ENCODE measurements around the gene CALN1. TPM values are rescaled to one million over a fixed set of nuclear protein-coding genes. Genes with fewer than 3 reads are reported as not detected.

The CALN1 gene
- total and polyA plus RNA-seq, 2 experiments from 2014 or later, result 0.23 to 0.28 TPM

- H3K4me1 ChIP-seq (ENCODE audit: insufficient read depth), result no peaks in the 10 kb centered on the region
- H3K27me3 ChIP-seq, result no peaks in the 10 kb centered on the region
- no peaks in the 10 kb centered on the region for H3K9me3 ChIP-seq (ENCODE audit: low read depth)
- 73% methylated on average over 2 of the region's 2 CpGs for WGBS (ENCODE audit: low lambda C conversion rate, missing lambda C conversion rate)
- no peaks in the 10 kb centered on the region for H4K20me1 ChIP-seq (ENCODE audit: insufficient read depth, poor library complexity, severe bottlenecking)
- no peaks in the 10 kb centered on the region for H3K79me2 ChIP-seq
- DNase-seq (ENCODE audit: low spot score), result no peak
- H2AFZ ChIP-seq, result no peak overlapping the region
- no peak overlapping the region for H3K4me3 ChIP-seq
- TF ChIP-seq EZH2 (IDR thresholded peaks at IDR 0.05; ENCODE audit: borderline replicate concordance), result no peak
- no peak for TF ChIP-seq EZH2phosphoT487 (IDR thresholded peaks at IDR 0.05; ENCODE audit: low read depth, severe bottlenecking, unreplicated experiment)
- TF ChIP-seq, protein P1, sequence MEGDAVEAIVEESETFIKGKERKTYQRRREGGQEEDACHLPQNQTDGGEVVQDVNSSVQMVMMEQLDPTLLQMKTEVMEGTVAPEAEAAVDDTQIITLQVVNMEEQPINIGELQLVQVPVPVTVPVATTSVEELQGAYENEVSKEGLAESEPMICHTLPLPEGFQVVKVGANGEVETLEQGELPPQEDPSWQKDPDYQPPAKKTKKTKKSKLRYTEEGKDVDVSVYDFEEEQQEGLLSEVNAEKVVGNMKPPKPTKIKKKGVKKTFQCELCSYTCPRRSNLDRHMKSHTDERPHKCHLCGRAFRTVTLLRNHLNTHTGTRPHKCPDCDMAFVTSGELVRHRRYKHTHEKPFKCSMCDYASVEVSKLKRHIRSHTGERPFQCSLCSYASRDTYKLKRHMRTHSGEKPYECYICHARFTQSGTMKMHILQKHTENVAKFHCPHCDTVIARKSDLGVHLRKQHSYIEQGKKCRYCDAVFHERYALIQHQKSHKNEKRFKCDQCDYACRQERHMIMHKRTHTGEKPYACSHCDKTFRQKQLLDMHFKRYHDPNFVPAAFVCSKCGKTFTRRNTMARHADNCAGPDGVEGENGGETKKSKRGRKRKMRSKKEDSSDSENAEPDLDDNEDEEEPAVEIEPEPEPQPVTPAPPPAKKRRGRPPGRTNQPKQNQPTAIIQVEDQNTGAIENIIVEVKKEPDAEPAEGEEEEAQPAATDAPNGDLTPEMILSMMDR (IDR thresholded peaks at IDR 0.05; ENCODE audit: poor library complexity), result no peak
- H3K4me2 ChIP-seq, result no peak overlapping the region
- no peaks in the 10 kb centered on the region for H3K36me3 ChIP-seq (replicated peaks; ENCODE audit: insufficient read depth, low read depth)
- no peaks in the 10 kb centered on the region for H3K9me2 ChIP-seq (replicated peaks; ENCODE audit: insufficient read depth)
- no peak overlapping the region for H3K27ac ChIP-seq
Measured at GRCh38 chr7:72223351-72223750, 188.8 kb downstream of the CALN1 start.

DNA sequence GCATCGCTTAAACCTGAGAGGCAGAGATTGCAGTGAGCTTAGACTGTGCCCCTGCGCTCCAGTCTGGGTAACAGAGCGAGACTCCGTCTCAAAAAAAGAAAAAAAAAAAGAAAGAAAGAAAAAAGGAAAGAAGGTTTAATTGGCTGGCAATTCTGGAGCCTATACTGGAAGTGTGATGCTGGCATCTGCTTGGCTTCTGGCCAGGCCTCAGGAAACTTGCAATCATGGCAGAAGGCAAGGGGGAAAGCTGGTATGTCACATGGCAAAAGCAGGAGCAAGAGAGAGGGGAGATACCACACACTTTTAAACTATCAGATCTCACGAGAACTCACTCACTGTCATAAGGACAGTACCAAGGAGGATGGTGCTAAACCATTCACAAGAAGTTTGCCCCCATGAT lies 190.0 kb downstream of the CALN1 start:
- Histone ChIP-seq H3K4me1 (ENCODE audit: insufficient read depth) (no peaks in the 10 kb centered on the region), H3K27ac (no peak overlapping the region)

DNA sequence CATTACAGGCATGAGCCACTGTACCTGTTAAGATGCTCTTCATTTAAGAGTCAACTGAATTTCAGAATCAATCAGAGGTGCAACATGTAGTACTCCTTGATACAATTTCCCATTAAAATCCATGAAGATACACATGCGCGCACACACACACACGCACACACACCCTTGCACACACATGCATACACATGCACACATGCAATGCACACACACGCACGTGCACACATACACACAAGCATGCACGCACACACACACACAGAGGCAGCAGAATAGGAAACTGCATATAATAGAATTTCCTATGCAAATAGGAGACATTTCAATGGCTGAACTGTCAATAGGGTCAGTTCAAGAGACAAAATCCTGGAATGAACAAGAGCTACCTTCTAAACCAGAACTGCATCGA lies 192.6 kb downstream of the CALN1 start:
- no peak for DNase-seq (ENCODE audit: low spot score)
- Histone ChIP-seq H4K20me1 (ENCODE audit: insufficient read depth, poor library complexity, severe bottlenecking) (no peaks in the 10 kb centered on the region), H3K4me1 (ENCODE audit: insufficient read depth) (no peaks in the 10 kb centered on the region), H3K27ac (no peak overlapping the region), H3K27me3 (no peaks in the 10 kb centered on the region), H3K4me3 (no peak overlapping the region), H3K79me2 (no peaks in the 10 kb centered on the region), H3K9me3 (ENCODE audit: low read depth) (no peaks in the 10 kb centered on the region), H3K4me2 (no peak overlapping the region), H2AFZ (no peak overlapping the region), H3K36me3 (replicated peaks; ENCODE audit: insufficient read depth, low read depth) (no peaks in the 10 kb centered on the region), H3K9me2 (replicated peaks; ENCODE audit: insufficient read depth) (no peaks in the 10 kb centered on the region)
- 97% methylated on average over 7 of the region's 7 CpGs for WGBS (ENCODE audit: low lambda C conversion rate, missing lambda C conversion rate)
- TF ChIP-seq, protein P1 (IDR thresholded peaks at IDR 0.05; ENCODE audit: poor library complexity), result no peak
- TF ChIP-seq EZH2phosphoT487 (IDR thresholded peaks at IDR 0.05; ENCODE audit: low read depth, severe bottlenecking, unreplicated experiment), result no peak
- TF ChIP-seq EZH2 (IDR thresholded peaks at IDR 0.05; ENCODE audit: borderline replicate concordance), result no peak

More for the DNA sequence above, 190.0 kb downstream of the CALN1 start:
- H2AFZ ChIP-seq, result no peak overlapping the region
- H3K27me3 ChIP-seq, result no peaks in the 10 kb centered on the region
- DNase-seq (ENCODE audit: low spot score), result no peak
- WGBS (ENCODE audit: low lambda C conversion rate, missing lambda C conversion rate), result 97% methylated on average over 5 of the region's 5 CpGs
- H3K36me3 ChIP-seq (replicated peaks; ENCODE audit: insufficient read depth, low read depth), result no peaks in the 10 kb centered on the region
- no peak overlapping the region for H3K4me3 ChIP-seq
- H3K4me2 ChIP-seq, result no peak overlapping the region
- H3K9me2 ChIP-seq (replicated peaks; ENCODE audit: insufficient read depth), result no peaks in the 10 kb centered on the region
- TF ChIP-seq EZH2 (IDR thresholded peaks at IDR 0.05; ENCODE audit: borderline replicate concordance) (no peak), EZH2phosphoT487 (IDR thresholded peaks at IDR 0.05; ENCODE audit: low read depth, severe bottlenecking, unreplicated experiment) (no peak)
- TF ChIP-seq, protein P1 (IDR thresholded peaks at IDR 0.05; ENCODE audit: poor library complexity), result no peak
- H3K9me3 ChIP-seq (ENCODE audit: low read depth), result no peaks in the 10 kb centered on the region
- H4K20me1 ChIP-seq (ENCODE audit: insufficient read depth, poor library complexity, severe bottlenecking), result no peaks in the 10 kb centered on the region
- H3K79me2 ChIP-seq, result no peaks in the 10 kb centered on the region

GRCh38 chr7:72217151-72217550 lies 195.0 kb downstream of the CALN1 start:
- no peaks in the 10 kb centered on the region for H3K36me3 ChIP-seq (replicated peaks; ENCODE audit: insufficient read depth, low read depth)
- WGBS (ENCODE audit: low lambda C conversion rate, missing lambda C conversion rate), result 85% methylated on average over 5 of the region's 5 CpGs
- H3K4me2 ChIP-seq, result no peak overlapping the region
- no peaks in the 10 kb centered on the region for H3K9me3 ChIP-seq (ENCODE audit: low read depth)
- TF ChIP-seq, protein P1 (IDR thresholded peaks at IDR 0.05; ENCODE audit: poor library complexity), result no peak
- no peak for TF ChIP-seq EZH2phosphoT487 (IDR thresholded peaks at IDR 0.05; ENCODE audit: low read depth, severe bottlenecking, unreplicated experiment)
- no peak for TF ChIP-seq EZH2 (IDR thresholded peaks at IDR 0.05; ENCODE audit: borderline replicate concordance)
- no peak for DNase-seq (ENCODE audit: low spot score)
- H2AFZ ChIP-seq, result no peak overlapping the region
- no peak overlapping the region for H3K4me3 ChIP-seq
- no peaks in the 10 kb centered on the region for H3K79me2 ChIP-seq
- no peak overlapping the region for H3K27ac ChIP-seq
- no peaks in the 10 kb centered on the region for H4K20me1 ChIP-seq (ENCODE audit: insufficient read depth, poor library complexity, severe bottlenecking)
- no peaks in the 10 kb centered on the region for H3K4me1 ChIP-seq (ENCODE audit: insufficient read depth)
- no peaks in the 10 kb centered on the region for H3K9me2 ChIP-seq (replicated peaks; ENCODE audit: insufficient read depth)
- H3K27me3 ChIP-seq, result no peaks in the 10 kb centered on the region
